ENCODE measurements around the gene ARL16. TPM values are rescaled to one million over a fixed set of nuclear protein-coding genes. Genes with fewer than 3 reads are reported as not detected.

ARL16 gene
- total and polyA plus RNA-seq, 2 of the 8 experiments (the other 6 are each of a cell fraction or from before 2014, with no cell fraction given) = 37.0 to 60.8 TPM

- Histone ChIP-seq H3K14ac (ENCODE audit: insufficient read length) (no peak overlapping the region), H3K36me3 (ENCODE audit: control insufficient read depth in 2 of 4, insufficient read depth in 4 of 4, low read length in 3 of 4) (peaks cover 2 to 51% (median 30%) of the 10 kb centered on the region in 4 experiments; a peak in 6 of 8 replicates), H3K4me2 (ENCODE audit: insufficient read depth in 1 of 2, low read depth in 2 of 2, low read length in 2 of 2) (no peak overlapping the region), H2BK12ac (ENCODE audit: low read depth, low read length) (no peak overlapping the region), H2BK15ac (ENCODE audit: low read length) (no peak overlapping the region), H3K79me1 (ENCODE audit: low read depth, low read length) (peaks cover 2% of the 10 kb centered on the region; the same call in 1 of the 2 replicates), H4K5ac (ENCODE audit: insufficient read length, low read depth, low read length) (no peak overlapping the region), H3K27me3 (replicated peaks in 1 of 4; ENCODE audit: control insufficient read depth in 3 of 4, extremely low read depth in 1 of 4, insufficient read depth in 3 of 4, low read length in 3 of 4) (no peaks in the 10 kb centered on the region), H3K56ac (replicated peaks; ENCODE audit: insufficient read length, low read depth, low read length) (no peak overlapping the region), H2BK5ac (ENCODE audit: low read depth, low read length) (no peak overlapping the region), H3K23me2 (ENCODE audit: low read depth, low read length) (no peaks in the 10 kb centered on the region), H2AK5ac (ENCODE audit: low read depth, low read length) (no peak overlapping the region), H4K8ac (ENCODE audit: extremely low read depth, insufficient read depth, low read length) (no peak overlapping the region), H3K23ac (ENCODE audit: insufficient read length) (no peak overlapping the region), H3K27ac (ENCODE audit: low read depth, low read length) (no peak overlapping the region), H3K79me2 (ENCODE audit: control insufficient read depth in 1 of 2, insufficient read depth in 2 of 2, low read length in 2 of 2) (no peaks in the 10 kb centered on the region), H3K4me3 (ENCODE audit: extremely low read depth in 1 of 4, insufficient read depth in 2 of 4, low read depth in 3 of 4, low read length in 4 of 4) (no peak overlapping the region), H3K9me3 (ENCODE audit: insufficient read depth in 2 of 2, low read depth in 1 of 2, low read length in 1 of 2) (no peaks in the 10 kb centered on the region), H2BK20ac (ENCODE audit: low read length) (no peak overlapping the region), H2BK120ac (replicated peaks; ENCODE audit: low read depth, low read length) (no peak overlapping the region), H3K18ac (ENCODE audit: extremely low read depth, low read length) (no peak overlapping the region), H3K4me1 (replicated peaks in 1 of 4; ENCODE audit: control insufficient read depth in 3 of 4, insufficient read depth in 4 of 4, low read length in 3 of 4) (no peaks in the 10 kb centered on the region), H3K9ac (replicated peaks in 1 of 4; ENCODE audit: extremely low read depth in 1 of 4, low read depth in 3 of 4, low read length in 3 of 4) (no peak overlapping the region), H2AFZ (ENCODE audit: low read length) (no peak overlapping the region), H3K4ac (replicated peaks; ENCODE audit: insufficient read length, low read depth, low read length) (no peak overlapping the region), H4K20me1 (replicated peaks in 1 of 2; ENCODE audit: control insufficient read depth in 1 of 2, insufficient read depth in 2 of 2, low read length in 2 of 2) (peaks cover 3 to 9% of the 10 kb centered on the region in 2 experiments), H4K91ac (replicated peaks; ENCODE audit: insufficient read length, low read length) (no peak overlapping the region)
- FAIRE-seq (no peak), DNase-seq (ENCODE audit: low read depth in 1 of 2, low spot score in 2 of 2) (no peak)
- 96% methylated on average over 6 of the region's 6 CpGs; no CpG with 5 or more reads in 1 of the 2 experiments for WGBS, 2 experiments (ENCODE audit: extremely low coverage in 1 of 2, insufficient coverage in 1 of 2, insufficient read length in 1 of 2, insufficient replicate concordance in 2 of 2, low coverage in 1 of 2, low lambda C conversion rate in 2 of 2, missing lambda C conversion rate in 1 of 2)
- POLR2A ChIA-PET (ENCODE audit: partially characterized antibody) = interaction anchor here (0.6 to 28.4 kb wide), 7 partner anchors 13 to 29 kb away, joined by 3 to 436 read pairs (median 6); partner anchors contain the start of genes ARL16, CCDC137, HGS and MRPL12
- CTCF ChIA-PET (ENCODE audit: partially characterized antibody) = interaction anchor here (0.6 to 2.0 kb wide), 6 partner anchors 14 to 397 kb away, joined by 3 to 5 read pairs (median 4); no protein-coding TSS in a partner anchor
- TF ChIP-seq JUND (IDR thresholded peaks at IDR 0.05; ENCODE audit: low read length) (no peak), EP300 (IDR thresholded peaks at IDR 0.05; ENCODE audit: borderline replicate concordance in 1 of 2, low read depth in 2 of 2, low read length in 2 of 2) (no peak), SIN3A (conservative IDR thresholded peaks at IDR 0.05 in 1 of 2, IDR thresholded peaks at IDR 0.05 in 1 of 2; ENCODE audit: low read depth in 1 of 2, low read length in 2 of 2) (no peak), BCL11A (IDR thresholded peaks at IDR 0.05; ENCODE audit: low read depth in 2 of 2, low read length in 2 of 2) (no peak), KDM1A (IDR thresholded peaks at IDR 0.05; ENCODE audit: borderline replicate concordance, low read length) (no peak), CHD1 (IDR thresholded peaks at IDR 0.05; ENCODE audit: low read depth, low read length) (no peak), TAF1 (IDR thresholded peaks at IDR 0.05; ENCODE audit: low read depth, low read length) (no peak), HDAC2 (IDR thresholded peaks at IDR 0.05; ENCODE audit: borderline replicate concordance in 1 of 2, low read depth in 2 of 2, low read length in 2 of 2) (no peak), POLR2AphosphoS5 (IDR thresholded peaks at IDR 0.05; ENCODE audit: low read depth, low read length) (no peak), SP2 (IDR thresholded peaks at IDR 0.05; ENCODE audit: low read length) (no peak), BACH1 (IDR thresholded peaks at IDR 0.05; ENCODE audit: low read length) (no peak), CTBP2 (IDR thresholded peaks at IDR 0.05; ENCODE audit: borderline replicate concordance, insufficient read depth, insufficient read length, low read length) (no peak), TBP (IDR thresholded peaks at IDR 0.05; ENCODE audit: low read depth, low read length) (no peak), NRF1 (IDR thresholded peaks at IDR 0.05; ENCODE audit: low read depth, low read length) (no peak)
Observed at GRCh38 chr17:81695211-81695610, 11.6 kb upstream of the ARL16 start.
